Smooth muscle cell of the brain vasculature (primary cell): Measurements from ENCODE around the gene ABCA8.
"Not testable (repeated sequence)": the region's sequence is repeated elsewhere in the genome, so short reads cannot be mapped to it uniquely, and the experiment has no call there.

Experiments
- DNase-seq: peaks from one replicate; pipeline ENCODE4 v3.0.0-alpha.2; 2012; ENCODE audit warnings: low read depth, low spot score

ABCA8 gene

GRCh38 chr17:68831170-68831569 is 124.0 kb downstream of the ABCA8 start:
- no peak for DNase-seq

DNA sequence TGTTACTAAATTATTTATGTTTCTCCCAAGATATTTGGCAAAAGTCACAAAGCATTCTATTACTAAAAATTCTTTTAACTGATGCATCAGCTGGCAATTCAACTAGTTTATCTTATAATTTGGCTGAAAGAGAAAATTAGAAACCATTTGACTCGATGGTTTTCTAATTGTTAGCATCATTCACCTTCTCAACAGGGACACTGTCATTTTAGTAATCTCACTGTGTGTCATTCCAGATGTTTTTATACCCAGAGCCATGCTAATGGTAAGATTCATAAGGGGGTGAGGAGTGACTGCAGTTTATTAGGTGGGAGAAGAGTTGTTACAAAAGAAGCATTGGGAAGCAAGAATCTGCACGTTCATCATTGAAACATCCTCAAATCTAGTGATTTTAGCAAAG is 124.9 kb downstream of the ABCA8 start:
- no peak for DNase-seq

DNA sequence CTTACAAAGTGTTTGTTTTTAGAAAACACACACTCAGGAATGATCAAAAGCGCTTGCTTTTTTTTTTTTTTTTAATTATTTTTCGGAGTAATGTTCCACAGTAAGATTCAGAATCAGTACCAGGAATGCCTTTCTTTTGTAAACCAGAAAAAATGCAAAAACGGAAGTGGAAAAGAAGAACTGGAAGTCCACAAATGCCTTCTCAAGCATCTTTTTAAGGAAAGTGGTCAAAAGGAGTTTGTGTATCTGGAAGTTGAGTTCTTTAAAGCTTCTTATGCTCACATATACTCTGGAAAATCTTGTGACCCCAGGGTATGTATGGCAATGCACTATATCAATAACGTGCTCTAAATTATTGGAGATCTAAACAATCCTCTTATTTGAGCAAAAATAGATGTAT is 126.0 kb downstream of the ABCA8 start:
- no peak for DNase-seq

DNA sequence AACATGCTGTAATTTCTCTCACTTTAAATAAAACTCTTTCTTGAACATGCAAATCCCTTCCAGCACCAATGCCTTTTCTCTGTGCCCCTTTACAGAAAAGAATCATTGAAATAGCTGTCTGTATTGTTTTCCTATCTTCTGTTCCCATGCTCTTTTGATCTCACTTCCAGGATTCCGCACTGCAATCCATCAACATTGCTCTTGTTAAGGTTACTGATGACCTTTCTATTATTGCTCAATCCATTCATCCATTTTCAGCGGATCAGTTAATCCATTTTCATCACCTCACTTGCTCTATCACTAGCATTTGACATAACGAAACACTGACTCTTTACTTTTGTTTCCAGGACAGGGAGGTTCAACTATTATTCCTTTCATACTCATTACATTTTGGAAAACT is 130.5 kb downstream of the ABCA8 start:
- DNase-seq: no peak

- DNase-seq: not testable (repeated sequence)
Observed at GRCh38 chr17:68824185-68824584, 131.0 kb downstream of the ABCA8 start.

- no peak for DNase-seq
Observed at GRCh38 chr17:68822719-68823289, 132.4 kb downstream of the ABCA8 start.

DNA sequence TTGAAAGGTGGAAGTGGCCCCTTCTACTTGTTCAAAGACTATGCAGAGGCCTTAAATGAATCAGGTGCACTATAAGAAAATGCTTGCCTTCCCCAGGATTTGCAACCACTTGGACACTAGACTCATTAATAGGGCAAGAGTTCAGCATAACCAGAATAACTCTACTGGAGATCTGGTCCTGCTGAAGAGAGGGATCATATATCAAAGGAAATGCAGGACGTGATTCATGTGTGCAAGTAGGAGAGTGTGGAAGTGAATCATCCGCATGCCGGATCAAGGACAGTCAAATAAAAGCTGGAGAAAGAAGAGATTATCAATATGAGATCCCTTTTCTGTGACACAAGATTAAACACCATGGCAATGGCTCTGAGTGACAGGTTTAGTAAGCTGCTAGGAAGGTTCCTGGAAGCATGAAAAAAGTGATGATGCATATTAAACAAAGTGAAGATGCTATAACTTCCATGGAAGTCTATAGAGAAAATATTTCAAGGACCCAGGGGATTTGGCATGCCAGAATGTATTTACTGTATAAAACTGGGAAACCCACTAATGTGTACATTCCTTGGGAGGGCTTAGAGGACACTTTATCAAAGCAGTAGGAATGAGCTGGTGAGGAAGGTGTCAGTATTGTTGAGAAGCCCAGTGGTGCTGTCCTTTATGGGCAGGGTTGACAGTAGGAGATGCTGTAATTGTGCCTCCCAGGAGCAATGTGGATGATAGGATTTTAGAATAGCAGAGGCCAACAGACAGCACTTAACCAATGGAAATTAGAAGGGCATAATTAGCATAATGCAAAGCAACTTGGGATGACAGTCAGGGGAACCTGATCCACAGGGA is 133.1 kb downstream of the ABCA8 start:
- DNase-seq: peak; percentile 65

DNA sequence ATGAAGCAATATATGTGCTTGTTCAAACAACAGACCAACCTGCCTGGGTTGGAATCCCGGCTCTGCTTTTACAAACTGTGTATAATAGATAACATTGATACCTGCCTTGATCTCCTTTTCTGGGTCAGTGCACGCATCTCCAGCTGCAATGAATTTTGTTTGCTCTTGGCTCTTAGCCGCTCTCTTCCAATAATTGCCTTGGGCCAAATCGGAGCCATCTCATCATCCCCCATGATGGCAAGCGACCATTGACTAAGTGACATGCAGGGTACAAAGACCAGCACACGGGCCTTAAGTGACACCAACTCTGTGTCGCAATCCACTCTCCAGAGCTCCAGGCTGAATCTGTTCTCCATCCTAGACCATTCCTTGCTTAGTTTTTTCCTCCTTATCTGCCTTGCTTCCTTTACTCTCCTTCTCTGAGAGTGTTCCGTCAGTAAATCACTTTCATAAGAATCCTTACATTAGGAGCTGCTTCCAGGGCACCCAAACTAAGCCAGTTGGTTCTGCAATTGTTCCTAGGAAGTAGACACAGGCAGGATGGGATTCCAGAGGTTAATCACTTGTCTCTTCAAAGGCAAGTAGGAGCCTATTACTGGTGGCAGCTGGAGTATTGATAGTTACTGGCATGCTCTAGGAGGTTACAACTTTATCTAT is 134.2 kb downstream of the ABCA8 start:
- no peak for DNase-seq

DNA sequence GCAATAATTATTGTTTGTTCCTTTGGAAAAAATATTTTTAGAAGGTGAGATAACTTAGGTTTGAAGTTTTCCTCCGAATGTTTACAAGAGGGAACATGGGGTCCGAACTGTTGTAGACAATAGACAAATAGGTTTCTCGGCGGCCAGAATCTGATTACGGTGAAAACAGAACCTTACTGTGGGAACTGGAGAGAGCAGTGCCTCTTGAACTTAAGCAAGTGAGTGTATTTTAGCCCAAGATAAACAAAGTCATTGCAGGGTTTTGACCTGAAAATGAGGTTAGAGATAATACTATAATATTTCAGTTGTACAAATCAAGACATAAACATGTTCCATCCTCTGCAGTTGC is 134.7 kb downstream of the ABCA8 start:
- no peak for DNase-seq

DNA sequence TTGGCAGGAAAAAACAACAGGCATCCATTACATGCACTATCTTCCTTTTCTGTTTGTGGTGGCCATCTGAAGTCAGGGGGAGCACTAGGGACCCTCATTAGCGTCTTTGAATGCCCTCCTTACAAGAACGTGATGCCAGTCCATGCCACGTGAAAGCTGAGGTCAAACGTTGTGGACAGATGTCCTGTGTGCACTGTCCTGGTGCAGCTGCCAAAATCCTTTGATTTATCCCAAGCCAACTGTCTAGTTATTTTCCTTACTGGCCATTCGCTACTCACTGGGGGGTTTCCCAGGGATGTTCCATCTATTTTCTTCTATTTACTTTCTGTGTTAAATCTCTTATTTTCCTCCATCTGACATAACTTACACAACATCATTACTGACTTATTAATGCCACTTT is 135.7 kb downstream of the ABCA8 start:
- DNase-seq: no peak
